Dermis blood vessel endothelial cell (primary cell): ENCODE results near the gene MFF. TPM values are rescaled to one million over a fixed set of nuclear protein-coding genes. Genes with fewer than 3 reads are reported as not detected.
"Not testable (repeated sequence)": the region's sequence is repeated elsewhere in the genome, so short reads cannot be mapped to it uniquely, and the experiment has no call there.

ENCODE experiments used
- DNase-seq: peaks from one replicate; pipeline ENCODE4 v3.0.0; 2010
- total RNA-seq: library from RNA; depleted of rRNA; stranded (reverse); fragments of >200 nt; gene quantifications from 2 replicates; pipeline ENCODE4 v1.2.3, GENCODE V29; 2014

The MFF gene
- total RNA-seq, 1 donor from 2014 or later: 54.8 TPM

DNA sequence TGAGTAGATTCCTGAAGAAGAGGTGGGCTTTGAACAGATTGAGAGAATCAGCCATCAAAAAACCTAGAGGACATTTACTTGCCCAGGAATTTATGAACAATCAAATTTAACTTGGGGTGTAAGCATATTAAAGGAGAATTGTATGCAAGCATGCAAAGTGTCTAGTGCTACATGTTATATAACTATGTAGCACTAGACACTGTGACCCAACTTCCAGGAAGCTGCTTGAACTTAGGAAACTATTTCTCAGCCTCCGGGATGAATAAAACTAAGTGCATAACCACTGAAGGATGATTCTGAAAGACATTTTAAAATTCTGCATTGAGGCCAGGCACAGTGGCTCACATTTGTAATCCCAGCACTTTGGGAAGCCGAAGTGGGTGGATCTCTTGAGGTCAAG, 12.4 kb downstream of the MFF start:
- DNase-seq: no peak

GRCh38 chr2:227339098-227339599, 14.1 kb downstream of the MFF start:
- no peak for DNase-seq

- DNase-seq: no peak
These were observed 15.1 kb downstream of the MFF start for GRCh38 chr2:227340106-227340505.

DNA sequence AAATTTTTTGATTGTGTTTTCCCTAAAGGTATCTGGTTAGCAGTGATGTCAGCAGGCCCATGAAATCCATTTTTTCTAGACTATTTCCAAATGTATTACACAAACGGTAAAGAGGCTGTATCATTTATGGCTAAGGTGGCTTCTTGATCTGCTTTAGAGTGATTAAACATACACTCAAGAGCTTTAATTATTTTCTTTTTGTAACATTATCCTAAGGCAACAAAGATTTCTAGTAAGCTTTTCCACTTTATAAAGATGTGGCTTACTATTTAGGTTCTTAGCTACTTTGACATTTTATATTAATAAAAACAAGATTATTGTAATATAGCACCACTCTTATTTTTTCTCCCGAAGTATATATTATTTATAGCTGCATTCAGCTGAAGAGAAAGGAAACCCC, 16.5 kb downstream of the MFF start:
- DNase-seq: no peak

GRCh38 chr2:227344231-227344630, 19.2 kb downstream of the MFF start:
- DNase-seq: no peak

DNA sequence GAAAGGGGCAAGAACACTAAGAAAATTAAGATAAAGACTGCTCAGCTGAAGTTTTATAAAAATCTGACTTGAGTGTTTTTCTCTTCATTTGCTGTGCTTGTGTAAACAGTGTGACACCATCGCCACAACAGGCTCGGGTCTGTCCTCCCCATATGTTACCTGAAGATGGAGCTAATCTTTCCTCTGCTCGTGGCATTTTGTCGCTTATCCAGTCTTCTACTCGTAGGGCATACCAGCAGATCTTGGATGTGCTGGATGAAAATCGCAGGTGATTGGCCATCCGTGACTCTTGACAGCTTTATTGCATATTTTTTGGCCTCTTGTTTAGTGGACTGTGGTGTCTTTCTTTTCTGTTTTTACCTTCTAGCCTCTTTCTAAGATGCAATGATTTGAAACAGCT, 22.1 kb downstream of the MFF start:
- DNase-seq: no peak

DNA sequence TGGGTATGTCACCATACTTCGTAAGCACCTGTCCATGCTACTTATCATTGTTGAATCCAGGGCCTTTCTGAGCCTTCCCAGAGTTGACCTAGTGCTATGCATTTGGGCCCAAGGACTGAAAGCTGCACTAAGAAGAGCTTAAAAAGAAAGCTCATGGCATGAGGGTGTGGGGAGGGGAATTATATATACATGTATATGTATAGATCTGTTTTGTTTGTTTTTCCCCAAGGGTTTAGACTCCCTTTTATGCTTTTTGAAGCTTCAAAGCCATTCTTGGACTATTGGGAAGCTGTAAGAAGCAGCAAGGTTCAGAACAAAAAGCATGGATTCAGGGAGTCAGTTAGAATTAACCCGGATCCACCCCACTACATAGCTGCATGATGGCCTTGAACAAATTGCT, 23.3 kb downstream of the MFF start:
- no peak for DNase-seq

GRCh38 chr2:227349989-227350612, 25.1 kb downstream of the MFF start:
- DNase-seq: no peak

DNA sequence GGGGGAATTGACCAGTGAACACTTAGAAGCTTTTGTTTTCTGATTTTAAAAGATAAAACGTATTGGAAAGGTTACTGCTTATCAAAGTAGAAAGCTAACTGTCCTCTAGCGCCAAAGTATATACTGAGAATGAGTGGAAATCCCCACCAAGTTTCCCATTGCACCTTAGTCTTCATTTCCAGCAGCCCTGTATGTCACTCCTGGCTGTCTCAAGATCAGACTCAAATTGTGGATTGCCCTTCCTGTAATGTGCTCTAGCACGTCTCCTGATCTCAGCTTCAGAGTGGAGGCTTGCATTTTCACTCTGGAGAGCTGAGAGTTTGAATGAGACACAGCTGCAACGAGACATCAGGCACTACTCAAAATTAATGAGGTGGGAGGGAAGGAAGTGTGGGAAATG, 26.6 kb downstream of the MFF start:
- DNase-seq: no peak

DNA sequence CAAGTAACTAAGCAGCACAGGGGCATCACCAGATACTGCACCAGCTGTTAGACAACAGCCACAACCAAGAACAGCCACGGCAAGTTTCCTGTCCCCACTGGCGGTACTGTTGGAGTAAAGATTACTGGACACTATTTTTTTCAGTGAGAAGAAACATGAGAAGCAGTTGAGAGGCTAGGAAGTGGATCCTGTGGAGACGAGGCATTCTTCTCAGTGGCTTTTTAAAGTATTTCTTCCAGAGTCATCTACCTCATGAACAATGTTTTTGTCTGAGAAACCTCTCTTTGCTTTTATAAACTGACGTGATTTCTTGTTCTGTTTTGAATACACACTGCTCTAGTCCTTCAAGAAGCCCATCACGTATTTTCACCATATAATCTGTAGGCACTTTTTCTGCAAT, 35.3 kb downstream of the MFF start:
- DNase-seq: no peak

DNA sequence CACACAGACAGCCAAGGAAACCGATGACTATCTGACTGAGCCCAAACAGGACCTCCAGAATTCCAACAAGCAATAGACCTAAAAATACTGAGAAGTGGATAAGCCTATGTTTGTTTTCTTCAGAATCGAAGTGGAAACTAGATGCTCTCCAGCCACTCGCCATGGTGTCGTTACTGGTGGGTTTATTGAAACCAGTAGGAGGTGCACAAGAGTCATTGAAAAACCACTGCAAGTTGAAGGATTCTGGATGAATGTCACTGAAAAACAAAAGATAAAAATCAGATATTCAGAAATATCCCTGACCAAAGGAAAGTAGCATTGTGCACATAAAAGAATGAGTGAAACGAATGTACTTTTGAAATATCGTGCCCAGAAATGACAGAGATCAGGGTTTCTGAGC, 38.7 kb downstream of the MFF start:
- DNase-seq: no peak

DNA sequence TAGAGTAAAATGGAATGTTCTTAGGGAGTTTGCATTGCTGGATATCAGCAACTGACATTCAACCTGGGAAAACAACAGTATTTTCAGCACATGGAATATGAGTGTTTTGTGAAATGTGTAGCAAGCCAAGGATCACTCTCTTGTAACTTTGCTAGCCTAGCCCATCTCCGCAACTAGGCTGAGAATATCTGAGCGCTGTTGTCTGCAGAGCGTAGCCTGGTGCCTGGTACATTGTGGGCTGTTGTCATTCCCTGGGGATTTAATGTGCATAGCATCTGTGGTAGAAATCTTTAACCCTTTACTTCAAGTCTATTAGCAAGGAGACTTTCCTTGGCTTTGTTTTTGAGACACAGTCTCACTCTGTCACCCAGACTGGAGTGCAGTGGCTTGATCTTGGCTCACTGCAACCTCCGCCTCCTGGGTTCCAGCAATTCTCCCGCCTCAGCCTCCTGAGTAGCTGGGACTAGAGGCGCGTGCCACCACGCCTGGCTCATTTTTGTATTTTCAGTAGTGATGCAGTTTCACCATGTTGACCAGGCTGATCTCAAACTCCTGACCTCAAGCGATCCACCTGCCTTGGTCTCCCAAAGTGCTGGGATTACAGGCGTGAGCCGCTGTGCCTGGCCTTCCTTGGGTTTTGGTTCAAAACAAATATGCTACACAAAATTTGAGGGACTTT, 39.7 kb downstream of the MFF start:
- not testable (repeated sequence) for DNase-seq

- no peak for DNase-seq
These were observed 40.8 kb downstream of the MFF start for GRCh38 chr2:227365833-227366232.

DNA sequence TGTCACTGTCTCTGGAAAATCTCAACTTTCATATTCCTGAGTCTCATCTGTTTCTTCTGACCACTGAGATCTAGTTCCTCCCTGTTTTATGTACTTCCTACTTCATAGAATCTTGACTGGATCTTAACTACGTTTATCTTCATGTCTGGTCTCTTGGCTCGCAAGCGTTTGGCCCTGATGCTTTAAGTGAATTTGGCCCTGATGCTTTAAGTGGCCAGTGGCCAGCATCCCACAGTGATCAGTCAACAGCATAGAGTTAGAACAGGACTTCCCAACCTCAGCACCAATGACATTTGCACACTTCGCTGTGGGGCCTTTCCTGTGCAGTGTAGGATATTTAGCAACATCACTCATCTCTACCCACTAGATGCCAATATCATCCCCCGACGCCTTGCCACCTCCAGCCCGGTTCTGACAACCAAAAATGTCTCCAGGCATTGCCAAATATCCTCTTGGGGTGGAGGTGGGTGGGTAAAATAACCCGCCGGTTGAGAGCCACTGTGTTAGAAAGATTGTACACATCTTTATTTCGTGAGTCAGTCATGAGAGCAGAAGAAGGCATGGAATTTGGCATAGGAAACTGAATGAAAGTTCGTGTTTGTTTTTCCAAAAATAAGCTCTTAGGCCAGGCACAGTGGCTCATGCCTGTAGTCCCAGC, 41.8 kb downstream of the MFF start:
- no peak for DNase-seq

GRCh38 chr2:227367427-227367795, 42.4 kb downstream of the MFF start:
- no peak for DNase-seq

DNA sequence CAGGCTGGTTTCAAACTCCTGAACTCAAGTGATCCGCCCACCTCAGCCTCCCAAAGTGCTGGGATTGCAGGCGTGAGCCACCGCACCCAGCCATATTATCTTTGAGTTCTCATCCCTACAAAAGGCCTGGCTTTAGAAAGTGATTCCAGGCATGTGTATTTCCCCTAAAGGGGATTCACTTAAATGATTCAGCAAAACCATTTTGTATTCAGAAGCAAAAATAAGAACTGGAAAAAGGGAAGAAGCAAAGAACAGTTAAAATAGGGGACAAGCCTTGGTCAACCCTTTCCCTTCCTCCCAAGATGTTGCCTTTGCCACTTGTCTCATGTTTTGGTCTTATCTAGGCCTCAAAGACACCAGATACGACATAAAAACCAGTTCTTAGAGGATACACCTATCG, 43.5 kb downstream of the MFF start:
- DNase-seq: no peak

- no peak for DNase-seq
These were observed 45.0 kb downstream of the MFF start for GRCh38 chr2:227370092-227370491.

DNA sequence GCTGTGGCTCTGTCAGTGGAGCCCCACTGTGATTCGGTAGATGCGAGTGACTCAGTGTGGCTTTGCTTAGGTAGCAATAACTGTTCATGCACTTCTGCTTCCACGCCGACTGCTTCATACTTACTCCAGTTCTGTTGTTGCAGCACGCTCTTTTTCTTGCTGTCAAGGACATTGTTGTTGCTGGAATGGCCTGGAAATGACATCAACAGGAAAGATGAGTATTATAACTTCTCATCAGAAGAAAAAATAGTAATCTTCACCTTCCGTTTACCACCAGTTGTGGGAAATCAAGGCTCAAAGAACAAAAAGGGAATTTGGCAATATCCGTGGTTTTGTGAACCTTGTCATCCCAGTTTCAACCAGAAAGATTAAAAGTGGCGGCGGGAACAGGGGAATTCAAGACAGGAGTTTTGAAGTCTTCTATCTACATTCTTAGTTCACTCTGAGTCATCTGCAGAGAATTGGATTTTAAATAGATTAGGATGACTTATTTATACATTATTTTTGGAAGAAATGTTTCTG, 45.8 kb downstream of the MFF start:
- DNase-seq: peak; percentile 34

DNA sequence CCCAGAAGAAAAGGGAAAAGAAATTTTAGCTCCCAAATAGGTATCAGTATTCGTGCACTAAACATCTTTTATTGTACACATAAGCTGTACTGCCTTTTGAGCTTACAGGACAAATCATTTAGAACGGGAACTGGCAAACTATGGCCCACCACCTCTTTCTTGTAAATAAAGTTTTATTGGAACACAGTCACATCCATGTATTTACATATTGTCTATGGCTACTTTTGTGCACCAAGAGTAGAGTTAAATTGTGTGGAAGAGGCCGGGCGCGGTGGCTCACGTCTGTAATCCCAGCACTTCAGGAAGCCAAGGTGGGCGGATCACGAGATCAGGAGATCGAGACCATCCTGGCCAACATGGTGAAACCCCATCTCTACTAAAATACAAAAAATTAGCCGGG, 48.3 kb downstream of the MFF start:
- no peak for DNase-seq

- DNase-seq: no peak
These were observed 49.1 kb downstream of the MFF start for GRCh38 chr2:227374158-227374557.

DNA sequence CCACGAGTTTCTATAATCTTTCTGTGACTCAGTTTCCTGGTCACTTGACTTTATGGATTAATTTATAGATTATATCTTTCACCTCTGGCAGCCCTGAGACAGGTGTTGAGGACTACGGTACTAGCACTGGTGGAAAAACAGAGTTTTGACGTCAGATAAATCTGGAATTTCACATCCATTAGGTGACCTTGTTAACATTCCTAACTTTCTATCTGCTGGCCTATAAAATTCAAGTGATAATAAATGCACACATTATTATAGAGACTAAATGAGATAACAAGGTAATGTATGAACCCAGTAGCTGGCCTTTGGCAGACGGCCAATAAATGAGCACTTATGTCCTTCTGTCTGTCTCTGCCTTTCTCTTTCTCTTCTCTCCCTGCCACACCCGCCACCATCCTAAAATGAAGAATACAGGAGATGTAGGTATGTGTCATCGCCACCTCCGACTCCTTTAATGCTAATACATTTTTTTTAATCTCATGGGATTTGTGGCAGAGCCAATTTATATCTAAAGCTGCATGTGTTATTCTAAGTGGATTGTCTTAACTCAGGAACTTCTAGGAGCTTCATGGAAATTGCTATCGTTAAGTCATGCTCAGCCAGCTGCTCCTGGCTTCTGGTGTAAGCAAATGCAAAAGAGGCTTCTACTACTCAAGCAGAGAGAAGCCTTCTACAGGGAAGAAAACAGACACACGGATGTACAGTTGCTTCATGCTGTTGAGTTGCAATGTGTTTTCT, 51.8 kb downstream of the MFF start:
- DNase-seq: no peak

- DNase-seq: no peak
These were observed 52.7 kb downstream of the MFF start for GRCh38 chr2:227377467-227378351.
